HUES64 (cell line): Measurements from ENCODE around the gene CFAP46.
"Not testable (repeated sequence)": the region's sequence is repeated elsewhere in the genome, so short reads cannot be mapped to it uniquely, and the experiment has no call there.

Source experiments
- H3K27ac ChIP-seq: 2 replicates; pipeline ENCODE4 v1.7.0; 2013; ENCODE audit warnings: low read depth, low read length, inconsistent platforms
- H3K27me3 ChIP-seq: 2 replicates; pipeline ENCODE4 v1.6.1; 2013; ENCODE audit warnings: mild to moderate bottlenecking, low read length; ENCODE audit not compliant: insufficient read depth
- H3K36me3 ChIP-seq: 2 replicates; pipeline ENCODE4 v1.6.1; 2013; ENCODE audit warnings: mild to moderate bottlenecking, low read length; ENCODE audit not compliant: insufficient read depth
- H3K4me1 ChIP-seq: 2 replicates; pipeline ENCODE4 v1.6.1; 2013; ENCODE audit warnings: mild to moderate bottlenecking, low read length, moderate library complexity; ENCODE audit not compliant: insufficient read depth
- H3K4me3 ChIP-seq: 2 replicates; pipeline ENCODE4 v1.5.1; 2013; ENCODE audit warnings: mild to moderate bottlenecking, low read length, moderate library complexity
- H3K9ac ChIP-seq: 2 replicates; pipeline ENCODE4 v1.6.1; 2013; ENCODE audit warnings: mild to moderate bottlenecking, low read depth, low read length
- H3K9me3 ChIP-seq: 2 replicates; pipeline ENCODE4 v1.6.1; 2013; ENCODE audit warnings: low read depth, low read length; ENCODE audit not compliant: insufficient read depth
- WGBS: fragments of 150-250, 120-280 bp; methylation state at CpG from one replicate; pipeline ENCODE4 v1.1.7; 2013; ENCODE audit warnings: missing lambda C conversion rate; 5-methylcytosine and 5-hydroxymethylcytosine counted together

CFAP46 gene

GRCh38 chr10:132939957-132940790 lies 2.2 kb downstream of the CFAP46 start:
- H3K4me1 ChIP-seq = no peaks in the 10 kb centered on the region
- peaks cover 9% of the 10 kb centered on the region; the same call in 1 of the 2 replicates for H3K27me3 ChIP-seq
- H3K9ac ChIP-seq = no peak overlapping the region
- WGBS = 64% methylated on average over 24 of the region's 24 CpGs
- H3K27ac ChIP-seq = no peak overlapping the region
- no peaks in the 10 kb centered on the region for H3K9me3 ChIP-seq
- H3K36me3 ChIP-seq = no peaks in the 10 kb centered on the region
- H3K4me3 ChIP-seq = no peak overlapping the region

GRCh38 chr10:132939378-132939955 lies 2.9 kb downstream of the CFAP46 start:
- Histone ChIP-seq H3K4me1 (no peaks in the 10 kb centered on the region), H3K36me3 (no peaks in the 10 kb centered on the region), H3K4me3 (no peak overlapping the region), H3K27ac (no peak overlapping the region), H3K9ac (no peak overlapping the region), H3K9me3 (no peaks in the 10 kb centered on the region), H3K27me3 (peaks cover 9% of the 10 kb centered on the region; the same call in 1 of the 2 replicates)
- 94% methylated on average over 15 of the region's 15 CpGs for WGBS

- H3K27ac ChIP-seq = no peak overlapping the region
- no peaks in the 10 kb centered on the region for H3K4me1 ChIP-seq
- WGBS = 77% methylated on average over 27 of the region's 27 CpGs
- no peaks in the 10 kb centered on the region for H3K9me3 ChIP-seq
- peaks cover 9% of the 10 kb centered on the region; the same call in 1 of the 2 replicates for H3K27me3 ChIP-seq
- no peak overlapping the region for H3K9ac ChIP-seq
- H3K36me3 ChIP-seq = no peaks in the 10 kb centered on the region
- no peak overlapping the region for H3K4me3 ChIP-seq
Observed at GRCh38 chr10:132938472-132939339, 3.7 kb downstream of the CFAP46 start.

GRCh38 chr10:132937861-132938260 lies 4.5 kb downstream of the CFAP46 start:
- no peaks in the 10 kb centered on the region for H3K4me1 ChIP-seq
- peaks cover 8% of the 10 kb centered on the region; the same call in 1 of the 2 replicates for H3K27me3 ChIP-seq
- WGBS = 95% methylated on average over 19 of the region's 19 CpGs
- H3K27ac ChIP-seq = no peak overlapping the region
- H3K9ac ChIP-seq = no peak overlapping the region
- no peak overlapping the region for H3K4me3 ChIP-seq
- no peaks in the 10 kb centered on the region for H3K36me3 ChIP-seq
- H3K9me3 ChIP-seq = no peaks in the 10 kb centered on the region

DNA sequence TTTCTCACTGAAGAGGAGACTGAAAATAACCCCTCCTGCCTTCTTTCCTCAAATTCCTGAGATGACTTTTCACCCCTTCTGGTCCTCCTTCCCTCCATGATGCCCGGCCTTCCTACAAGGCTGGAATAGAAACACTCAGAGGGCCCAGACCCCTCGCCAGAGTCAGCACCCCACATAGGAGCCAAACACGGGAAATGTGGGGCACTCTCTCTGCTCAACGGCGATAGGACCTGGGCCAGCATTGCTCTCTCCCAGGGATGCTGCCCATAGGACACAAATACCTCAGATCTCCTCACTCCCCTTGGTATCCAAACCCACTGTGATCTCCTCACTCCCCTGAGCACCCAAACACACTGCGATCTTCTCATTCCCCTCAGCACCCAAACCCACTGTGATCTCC lies 7.4 kb downstream of the CFAP46 start:
- H3K4me1 ChIP-seq = no peaks in the 10 kb centered on the region
- no peak overlapping the region for H3K27ac ChIP-seq
- no peak overlapping the region for H3K4me3 ChIP-seq
- WGBS = 91% methylated on average over 6 of the region's 6 CpGs
- no peak overlapping the region for H3K9ac ChIP-seq
- H3K27me3 ChIP-seq = no peaks in the 10 kb centered on the region
- H3K9me3 ChIP-seq = no peaks in the 10 kb centered on the region
- H3K36me3 ChIP-seq = no peaks in the 10 kb centered on the region

DNA sequence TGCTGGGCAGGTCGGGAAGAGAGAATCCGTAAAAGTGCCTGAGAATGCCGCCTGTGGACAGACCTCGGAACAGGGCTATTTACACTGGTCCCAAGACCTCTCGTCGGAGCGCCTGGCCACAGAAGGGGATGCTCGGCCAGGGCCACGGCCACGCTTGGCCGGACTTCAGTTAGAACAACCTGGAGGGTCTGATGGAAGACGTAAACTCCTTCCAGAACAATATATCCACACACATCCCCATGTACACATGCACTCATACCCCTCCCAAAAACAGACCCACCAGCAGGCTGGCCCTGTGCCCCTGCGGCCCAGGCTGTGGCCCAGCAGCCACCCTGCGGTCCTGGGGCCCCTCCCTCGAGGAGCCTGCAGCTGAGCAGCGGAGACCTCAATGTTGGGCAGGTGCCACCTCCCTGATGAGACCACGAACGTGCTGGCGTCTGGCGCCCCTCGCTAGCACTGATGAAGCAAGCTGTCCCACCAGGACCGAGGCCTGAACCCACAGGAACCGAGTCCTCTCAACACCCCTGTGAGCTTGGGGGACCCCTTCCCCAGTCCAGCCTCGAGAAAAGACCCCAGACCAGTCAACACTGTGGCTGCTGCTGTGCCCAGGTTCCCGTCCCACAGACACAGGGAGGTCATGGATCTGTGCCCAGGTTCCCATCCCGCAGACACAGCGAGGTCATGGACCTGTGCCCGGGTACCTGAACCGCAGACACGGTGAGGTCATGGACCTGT lies 8.9 kb downstream of the CFAP46 start:
- WGBS = 95% methylated on average over 30 of the region's 30 CpGs
- no peak overlapping the region for H3K4me3 ChIP-seq
- no peak overlapping the region for H3K9ac ChIP-seq
- H3K36me3 ChIP-seq = no peaks in the 10 kb centered on the region
- no peaks in the 10 kb centered on the region for H3K4me1 ChIP-seq
- no peak overlapping the region for H3K27ac ChIP-seq
- no peaks in the 10 kb centered on the region for H3K9me3 ChIP-seq
- H3K27me3 ChIP-seq = no peaks in the 10 kb centered on the region

- 88% methylated on average over 25 of the region's 25 CpGs for WGBS
- Histone ChIP-seq H3K36me3 (no peaks in the 10 kb centered on the region), H3K4me3 (no peak overlapping the region), H3K9me3 (no peaks in the 10 kb centered on the region), H3K9ac (no peak overlapping the region; the same call in 1 of the 2 replicates), H3K27ac (no peak overlapping the region), H3K4me1 (no peaks in the 10 kb centered on the region), H3K27me3 (no peaks in the 10 kb centered on the region)
Observed at GRCh38 chr10:132932461-132933307, 9.7 kb downstream of the CFAP46 start.

GRCh38 chr10:132931258-132932250 lies 10.8 kb downstream of the CFAP46 start:
- H3K4me1 ChIP-seq, H3K27ac ChIP-seq, H3K36me3 ChIP-seq, H3K9ac ChIP-seq, H3K9me3 ChIP-seq, H3K4me3 ChIP-seq, H3K27me3 ChIP-seq: not testable (repeated sequence)
- 88% methylated on average over 6 of the region's 6 CpGs for WGBS

DNA sequence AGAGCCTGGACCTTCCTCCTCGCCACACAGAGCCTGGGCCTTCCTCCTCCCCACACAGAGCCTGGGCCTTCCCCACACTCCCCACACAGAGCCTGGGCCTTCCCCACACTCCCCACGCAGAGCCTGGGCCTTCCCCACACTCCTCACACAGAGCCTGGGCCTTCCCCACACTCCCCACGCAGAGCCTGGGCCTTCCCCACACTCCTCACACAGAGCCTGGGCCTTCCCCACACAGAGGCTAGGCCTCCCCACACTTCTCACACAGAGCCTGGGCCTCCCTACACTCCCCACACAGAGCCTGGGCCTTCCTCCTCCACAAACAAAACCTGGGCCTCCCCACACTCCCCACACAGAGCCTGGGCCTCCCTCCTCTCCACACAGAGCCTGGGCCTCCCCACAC lies 11.7 kb downstream of the CFAP46 start:
- H3K36me3 ChIP-seq, H3K4me3 ChIP-seq, H3K27ac ChIP-seq, H3K4me1 ChIP-seq, H3K9ac ChIP-seq, H3K27me3 ChIP-seq, H3K9me3 ChIP-seq: not testable (repeated sequence)
- WGBS = 94% methylated on average over 2 of the region's 3 CpGs
